H1 (cell line): ENCODE data around the gene CD226. TPM values are rescaled to one million over a fixed set of nuclear protein-coding genes. Genes with fewer than 3 reads are reported as not detected.

Source experiments
- CTCF ChIA-PET: fragments of 300-600 bp; sonication (Branson Sonifier 250); formaldehyde crosslinking; loops from one replicate; lab custom pipeline; 2021; ENCODE audit not compliant: partially characterized antibody; lab: Charles Lee
- POLR2A ChIA-PET: fragments of 300-600 bp; sonication (Branson Sonifier 250); formaldehyde crosslinking; loops from one replicate; lab custom pipeline; 2021; ENCODE audit warnings: inconsistent platforms; ENCODE audit not compliant: partially characterized antibody; lab: Charles Lee
- DNase-seq, 2 experiments: peaks; one replicate each; pipeline versions ENCODE4 v3.0.0 to v3.0.0-alpha.2; 2010 to 2022; ENCODE audit warnings: low spot score in 2 of 2, low read depth in 1 of 2, mixed read lengths in 1 of 2
- FAIRE-seq: peaks from 2 replicates; lab custom pipeline; 2011; peaks lifted over from hg19 to GRCh38; lab: Jason Lieb, UNC
- H2AFZ ChIP-seq: 2 replicates; pipeline ENCODE4 v1.8.1; 2012; ENCODE audit warnings: low read length, inconsistent platforms
- H2AK5ac ChIP-seq: 2 replicates; pipeline ENCODE4 v1.6.1; 2013; ENCODE audit warnings: low read depth, low read length
- H2BK120ac ChIP-seq: replicated peaks from 2 replicates; pipeline ENCODE3; 2013; ENCODE audit warnings: low read depth, low read length, inconsistent platforms
- H2BK12ac ChIP-seq: 2 replicates; pipeline ENCODE4 v1.6.1; 2013; ENCODE audit warnings: low read depth, low read length
- H2BK15ac ChIP-seq: 2 replicates; pipeline ENCODE4 v1.6.1; 2013; ENCODE audit warnings: low read length
- H2BK20ac ChIP-seq: 2 replicates; pipeline ENCODE4 v1.6.1; 2013; ENCODE audit warnings: low read length
- H2BK5ac ChIP-seq: 2 replicates; pipeline ENCODE4 v1.6.1; 2013; ENCODE audit warnings: low read depth, low read length
- H3K14ac ChIP-seq: 2 replicates; pipeline ENCODE4 v1.6.1; 2013; ENCODE audit warnings: inconsistent platforms; ENCODE audit not compliant: insufficient read length
- H3K18ac ChIP-seq: 2 replicates; pipeline ENCODE4 v1.6.1; 2013; ENCODE audit warnings: low read length; ENCODE audit errors: extremely low read depth
- H3K23ac ChIP-seq: 2 replicates; pipeline ENCODE4 v1.6.1; 2013; ENCODE audit warnings: inconsistent platforms; ENCODE audit not compliant: insufficient read length
- H3K23me2 ChIP-seq: 2 replicates; pipeline ENCODE4 v1.6.1; 2013; ENCODE audit warnings: low read depth, low read length
- H3K27ac ChIP-seq: 2 replicates; pipeline ENCODE4 v1.6.1; 2011; ENCODE audit warnings: low read depth, low read length, inconsistent platforms
- H3K27me3 ChIP-seq, 4 experiments: replicated peaks in 1 of 4; 1 replicate in 1 of 4; 2 replicates in 3 of 4; pipeline versions ENCODE4 v1.6.1 to v1.8.1; 2011 to 2013; ENCODE audit warnings: low read length in 3 of 4, mild to moderate bottlenecking in 3 of 4, inconsistent platforms in 2 of 4, mixed read lengths in 2 of 4, moderate library complexity in 1 of 4; ENCODE audit not compliant: control insufficient read depth in 3 of 4, insufficient read depth in 3 of 4; ENCODE audit errors: extremely low read depth in 1 of 4
- H3K36me3 ChIP-seq, 4 experiments: 2 replicates each; pipeline versions ENCODE4 v1.6.1 to v1.8.1; 2011 to 2013; ENCODE audit warnings: mild to moderate bottlenecking in 4 of 4, low read length in 3 of 4, moderate library complexity in 2 of 4, control low read depth in 1 of 4, inconsistent platforms in 1 of 4; ENCODE audit not compliant: insufficient read depth in 4 of 4, control insufficient read depth in 2 of 4
- H3K4ac ChIP-seq: replicated peaks from 2 replicates; pipeline ENCODE3; 2013; ENCODE audit warnings: low read length, low read depth, mixed read lengths, inconsistent platforms; ENCODE audit not compliant: insufficient read length
- H3K4me1 ChIP-seq, 4 experiments: replicated peaks in 1 of 4; 1 replicate in 1 of 4; 2 replicates in 3 of 4; pipeline versions ENCODE4 v1.6.1 to v1.8.1; 2011 to 2013; ENCODE audit warnings: low read length in 3 of 4, inconsistent platforms in 2 of 4, mixed read lengths in 1 of 4; ENCODE audit not compliant: insufficient read depth in 4 of 4, control insufficient read depth in 3 of 4
- H3K4me2 ChIP-seq, 2 experiments: 2 replicates each; pipeline versions ENCODE4 v1.6.1 to v1.8.1; 2011 to 2013; ENCODE audit warnings: low read depth in 2 of 2, low read length in 2 of 2, control low read depth in 1 of 2, inconsistent platforms in 1 of 2, mild to moderate bottlenecking in 1 of 2; ENCODE audit not compliant: insufficient read depth in 1 of 2
- H3K4me3 ChIP-seq, 4 experiments: fragments of 200-600, 300-600 bp in 1 of 4; sonication (generic), shearing (Covaris generic), sonication (Bioruptor Twin) in 1 of 4; 2 replicates each; pipeline versions ENCODE4 v1.5.1 to v1.8.1; 2011 to 2016; ENCODE audit warnings: low read length in 4 of 4, low read depth in 3 of 4, control low read depth in 2 of 4, inconsistent platforms in 2 of 4, mild to moderate bottlenecking in 2 of 4, mixed read lengths in 1 of 4, moderate library complexity in 1 of 4; ENCODE audit not compliant: insufficient read depth in 2 of 4; ENCODE audit errors: extremely low read depth in 1 of 4
- H3K56ac ChIP-seq: replicated peaks from 2 replicates; pipeline ENCODE3; 2013; ENCODE audit warnings: low read depth, mild to moderate bottlenecking, mixed read lengths, low read length, inconsistent platforms; ENCODE audit not compliant: insufficient read length
- H3K79me1 ChIP-seq: 2 replicates; pipeline ENCODE4 v1.6.1; 2013; ENCODE audit warnings: low read depth, low read length, control low read depth
- H3K79me2 ChIP-seq, 2 experiments: 2 replicates each; pipeline versions ENCODE4 v1.6.1 to v1.8.1; 2012 to 2013; ENCODE audit warnings: low read length in 2 of 2, mild to moderate bottlenecking in 2 of 2, inconsistent platforms in 1 of 2; ENCODE audit not compliant: insufficient read depth in 2 of 2, control insufficient read depth in 1 of 2
- H3K9ac ChIP-seq, 4 experiments: replicated peaks in 1 of 4; 1 replicate in 1 of 4; 2 replicates in 3 of 4; pipeline versions ENCODE4 v1.6.1 to v1.8.1; 2011 to 2013; ENCODE audit warnings: low read depth in 3 of 4, low read length in 3 of 4, control low read depth in 2 of 4, mild to moderate bottlenecking in 2 of 4, moderate library complexity in 2 of 4, inconsistent platforms in 1 of 4; ENCODE audit errors: extremely low read depth in 1 of 4
- H3K9me3 ChIP-seq, 2 experiments: 2 replicates each; pipeline versions ENCODE4 v1.6.1 to v1.8.1; 2012 to 2013; ENCODE audit warnings: mild to moderate bottlenecking in 2 of 2, moderate library complexity in 2 of 2, control low read depth in 1 of 2, inconsistent platforms in 1 of 2, low read depth in 1 of 2, low read length in 1 of 2, mixed read lengths in 1 of 2; ENCODE audit not compliant: insufficient read depth in 2 of 2
- H4K20me1 ChIP-seq, 2 experiments: replicated peaks in 1 of 2; 2 replicates each; pipeline versions ENCODE3 to v1.8.1; 2011 to 2013; ENCODE audit warnings: inconsistent platforms in 2 of 2, low read length in 2 of 2, mild to moderate bottlenecking in 1 of 2; ENCODE audit not compliant: insufficient read depth in 2 of 2, control insufficient read depth in 1 of 2
- H4K5ac ChIP-seq: 2 replicates; pipeline ENCODE4 v1.6.1; 2013; ENCODE audit warnings: low read length, low read depth, mixed read lengths, inconsistent platforms; ENCODE audit not compliant: insufficient read length
- H4K8ac ChIP-seq: 2 replicates; pipeline ENCODE4 v1.8.0; 2013; ENCODE audit warnings: mild to moderate bottlenecking, moderate library complexity, low read length, inconsistent platforms; ENCODE audit not compliant: insufficient read depth; ENCODE audit errors: extremely low read depth
- H4K91ac ChIP-seq: replicated peaks from 2 replicates; pipeline ENCODE3; 2013; ENCODE audit warnings: low read length, mixed read lengths, inconsistent platforms; ENCODE audit not compliant: insufficient read length
- CHD1 ChIP-seq: IDR thresholded peaks from 2 replicates; pipeline ENCODE4 v1.6.1; 2012; ENCODE audit warnings: low read depth, low read length, improper control_type of control experiment
- MAFK ChIP-seq: IDR thresholded peaks from 2 replicates; pipeline ENCODE4 v1.6.1; 2012; ENCODE audit warnings: low read depth, mild to moderate bottlenecking, improper control_type of control experiment, low read length
- PHF8 ChIP-seq: fragments of 200-600 bp; sonication (generic); conservative IDR thresholded peaks from 2 replicates; pipeline ENCODE4 v1.7.1; 2012; ENCODE audit warnings: low read depth, mild to moderate bottlenecking, inconsistent platforms, low read length, moderate library complexity
- SIN3A ChIP-seq, 2 experiments: IDR thresholded peaks in 1 of 2; conservative IDR thresholded peaks in 1 of 2; 2 replicates each; pipeline ENCODE4 v1.6.1; 2011 to 2012; ENCODE audit warnings: low read length in 2 of 2, improper control_type of control experiment in 1 of 2, low read depth in 1 of 2, mild to moderate bottlenecking in 1 of 2
- whole genome bisulfite sequencing, 2 experiments: shearing (Covaris generic) in 1 of 2; methylation state at CpG; one replicate each; pipeline versions ENCODE4 v1.1.6 to v1.1.7; 2013 to 2015; ENCODE audit warnings: low lambda C conversion rate in 2 of 2, mixed read lengths in 2 of 2, inconsistent platforms in 1 of 2, low coverage in 1 of 2, missing lambda C conversion rate in 1 of 2; ENCODE audit not compliant: insufficient replicate concordance in 2 of 2, insufficient coverage in 1 of 2, insufficient read length in 1 of 2; ENCODE audit errors: extremely low coverage in 1 of 2, missing lambda C conversion rate in 1 of 2; 5-methylcytosine and 5-hydroxymethylcytosine counted together
- polyA plus RNA-seq, 7 experiments: library from polyadenylated mRNA; depleted of rRNA in 3 of 7; stranded (reverse) in 5 of 7; unstranded in 2 of 7; fragments of >200 nt in 5 of 7; fragments of 200-250 nt in 2 of 7; gene quantifications; 1 replicate in 5 of 7; 2 replicates in 1 of 7; 4 replicates in 1 of 7; pipeline versions ENCODE4 v1.2.1 to v1.2.3, GENCODE V29; 2011 to 2013; ENCODE audit warnings: missing spikeins in 2 of 7, mixed read lengths in 2 of 7
- total RNA-seq: library from RNA; stranded (reverse); fragmentation: NEBNext Ultra II Directional; extraction: Animal tissue kit (Norgen Biotek cat#: 25700); gene quantifications from 2 replicates; pipeline ENCODE4 v1.2.1, GENCODE V29; 2021

Gene CD226
- total and polyA plus RNA-seq, 2 of the 8 experiments (the other 6 are each of a cell fraction or from before 2014, with no cell fraction given) = not detected

GRCh38 chr18:69980509-69980908 lies 32.8 kb upstream of the CD226 start:
- Histone ChIP-seq H4K5ac (no peak overlapping the region), H2AFZ (no peak overlapping the region), H3K27ac (no peak overlapping the region), H3K18ac (no peak overlapping the region), H3K4me1 (peaks cover 0 to 8% (median 3%) of the 10 kb centered on the region in 4 experiments; a peak in 3 of 7 replicates), H3K36me3 (no peaks in the 10 kb centered on the region), H2BK12ac (no peak overlapping the region), H4K20me1 (no peaks in the 10 kb centered on the region), H3K4ac (no peak overlapping the region), H3K56ac (no peak overlapping the region), H3K79me2 (no peaks in the 10 kb centered on the region), H3K79me1 (no peaks in the 10 kb centered on the region), H2BK20ac (no peak overlapping the region), H3K23ac (no peak overlapping the region), H3K23me2 (no peaks in the 10 kb centered on the region), H3K27me3 (no peaks in the 10 kb centered on the region), H3K4me2 (no peak overlapping the region), H2AK5ac (no peak overlapping the region), H4K8ac (no peak overlapping the region), H2BK5ac (no peak overlapping the region), H3K14ac (no peak overlapping the region), H3K9me3 (peaks cover 5 to 8% of the 10 kb centered on the region in 2 experiments; a peak in 1 of 4 replicates), H2BK120ac (no peak overlapping the region), H2BK15ac (no peak overlapping the region), H3K4me3 (no peak overlapping the region), H4K91ac (no peak overlapping the region), H3K9ac (no peak overlapping the region)
- WGBS, 2 experiments = 90% methylated on average over 4 of the region's 4 CpGs; no CpG with 5 or more reads in 1 of the 2 experiments
- ChIA-PET CTCF (interaction anchor here (1.9 kb wide), 1 partner anchor 37 kb away, joined by 4 read pairs; no protein-coding TSS in a partner anchor), POLR2A (no interaction called here)
- FAIRE-seq = no peak
- DNase-seq = no peak
- TF ChIP-seq PHF8 (no peak), MAFK (no peak), SIN3A (conservative IDR thresholded peaks at IDR 0.05 in 1 of 2, IDR thresholded peaks at IDR 0.05 in 1 of 2; ENCODE audit: low read depth in 1 of 2, low read length in 2 of 2) (no peak), CHD1 (no peak)
